Astrocyte (in vitro differentiated cells and primary cell): Measurements from ENCODE around the gene TSPEAR.

Experiments used
- EZH2 ChIP-seq: IDR thresholded peaks from 2 replicates; pipeline ENCODE4 v1.6.1; 2012; ENCODE audit warnings: mild to moderate bottlenecking, low read length, inconsistent platforms; ENCODE audit not compliant: insufficient read depth
- TF ChIP-seq, protein P1 (sequence below): IDR thresholded peaks from 2 replicates; pipeline ENCODE4 v1.5.1; 2011; ENCODE audit warnings: low read depth, mild to moderate bottlenecking, inconsistent platforms, low read length, moderate library complexity; ENCODE audit not compliant: insufficient read depth

DNA sequence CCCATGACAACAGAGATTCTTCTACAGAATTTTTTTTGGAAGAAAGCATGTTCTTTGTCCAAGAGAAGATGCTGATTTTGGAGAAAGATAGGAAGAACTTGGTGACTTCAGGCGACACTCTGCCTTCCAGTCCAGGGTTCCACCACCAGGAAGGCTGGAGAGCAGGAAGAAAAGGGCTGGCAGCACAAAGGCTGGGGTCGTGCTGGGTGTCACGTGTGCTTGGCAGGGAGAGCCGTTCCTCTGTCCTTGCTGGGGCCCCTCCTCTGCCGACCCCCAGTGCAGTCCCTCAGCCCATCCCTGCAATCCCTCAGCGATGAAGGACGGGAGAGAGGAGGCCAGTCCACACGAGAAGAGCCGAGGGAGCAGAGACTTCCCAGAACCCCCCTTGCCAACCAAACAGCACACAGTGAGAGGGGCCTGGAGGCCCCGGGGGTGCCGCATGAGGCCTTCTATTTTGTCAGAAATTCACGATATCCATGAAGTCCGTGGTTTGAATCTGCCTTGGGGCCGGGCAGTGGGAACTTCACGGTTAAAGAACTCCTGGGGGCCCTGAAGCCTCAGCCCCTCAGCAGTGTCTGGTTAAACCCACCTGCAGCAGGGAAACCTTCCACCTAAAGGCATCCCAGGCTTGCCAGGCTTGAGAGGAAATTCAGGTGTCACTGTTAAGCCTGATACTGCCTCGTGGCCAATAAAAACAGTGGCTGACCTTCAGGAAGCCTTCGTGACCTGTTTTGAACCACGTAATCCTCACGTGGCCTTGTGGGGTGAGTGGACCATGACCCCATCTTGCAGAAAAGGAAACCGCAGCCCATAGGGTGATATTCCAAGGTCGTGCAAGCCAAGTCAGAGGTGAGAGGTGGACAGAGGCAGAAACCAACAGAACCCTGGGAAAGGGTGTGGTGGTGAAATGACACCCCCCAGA, 11.0 kb downstream of the TSPEAR start:
- TF ChIP-seq, protein P1, sequence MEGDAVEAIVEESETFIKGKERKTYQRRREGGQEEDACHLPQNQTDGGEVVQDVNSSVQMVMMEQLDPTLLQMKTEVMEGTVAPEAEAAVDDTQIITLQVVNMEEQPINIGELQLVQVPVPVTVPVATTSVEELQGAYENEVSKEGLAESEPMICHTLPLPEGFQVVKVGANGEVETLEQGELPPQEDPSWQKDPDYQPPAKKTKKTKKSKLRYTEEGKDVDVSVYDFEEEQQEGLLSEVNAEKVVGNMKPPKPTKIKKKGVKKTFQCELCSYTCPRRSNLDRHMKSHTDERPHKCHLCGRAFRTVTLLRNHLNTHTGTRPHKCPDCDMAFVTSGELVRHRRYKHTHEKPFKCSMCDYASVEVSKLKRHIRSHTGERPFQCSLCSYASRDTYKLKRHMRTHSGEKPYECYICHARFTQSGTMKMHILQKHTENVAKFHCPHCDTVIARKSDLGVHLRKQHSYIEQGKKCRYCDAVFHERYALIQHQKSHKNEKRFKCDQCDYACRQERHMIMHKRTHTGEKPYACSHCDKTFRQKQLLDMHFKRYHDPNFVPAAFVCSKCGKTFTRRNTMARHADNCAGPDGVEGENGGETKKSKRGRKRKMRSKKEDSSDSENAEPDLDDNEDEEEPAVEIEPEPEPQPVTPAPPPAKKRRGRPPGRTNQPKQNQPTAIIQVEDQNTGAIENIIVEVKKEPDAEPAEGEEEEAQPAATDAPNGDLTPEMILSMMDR, result no peak
- no peak for TF ChIP-seq EZH2
